CD4-positive, alpha-beta T cell treated with Interleukin-6 at 100 ng/mL for 8 hours (primary cell): ENCODE measurements around the gene PALD1.

Experiments
- DNase-seq: peaks from one replicate; pipeline ENCODE4 v3.0.0-alpha.2; 2020; ENCODE audit warnings: mixed read lengths, low spot score

The PALD1 gene

DNA sequence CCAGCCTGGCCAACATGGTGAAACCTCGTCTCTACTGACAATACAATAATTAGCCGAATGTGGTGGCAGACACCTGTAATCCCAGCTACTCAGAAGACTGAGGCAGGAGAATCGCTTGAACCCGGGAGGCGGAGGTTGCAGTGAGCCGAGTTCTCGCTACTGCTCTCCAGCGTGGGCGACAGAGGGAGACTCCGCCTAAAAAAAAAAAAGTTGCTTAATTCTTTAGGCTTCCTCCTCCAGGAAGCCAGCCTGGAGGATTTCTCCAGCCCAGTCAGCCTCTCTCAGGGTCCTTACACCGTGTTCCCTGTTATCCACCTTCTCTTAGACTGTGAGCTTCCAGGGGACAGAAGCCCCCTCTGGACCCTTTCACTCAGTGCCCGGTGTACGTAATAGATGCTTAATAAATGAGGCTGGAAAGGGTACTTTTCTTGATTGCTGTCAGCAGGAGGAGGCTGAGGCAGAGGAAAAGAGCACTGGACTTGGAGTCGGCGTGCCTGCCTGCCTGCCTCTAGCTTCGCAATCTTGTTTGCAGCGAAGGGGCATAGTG, 20.7 kb upstream of the PALD1 start:
- no peak for DNase-seq

DNA sequence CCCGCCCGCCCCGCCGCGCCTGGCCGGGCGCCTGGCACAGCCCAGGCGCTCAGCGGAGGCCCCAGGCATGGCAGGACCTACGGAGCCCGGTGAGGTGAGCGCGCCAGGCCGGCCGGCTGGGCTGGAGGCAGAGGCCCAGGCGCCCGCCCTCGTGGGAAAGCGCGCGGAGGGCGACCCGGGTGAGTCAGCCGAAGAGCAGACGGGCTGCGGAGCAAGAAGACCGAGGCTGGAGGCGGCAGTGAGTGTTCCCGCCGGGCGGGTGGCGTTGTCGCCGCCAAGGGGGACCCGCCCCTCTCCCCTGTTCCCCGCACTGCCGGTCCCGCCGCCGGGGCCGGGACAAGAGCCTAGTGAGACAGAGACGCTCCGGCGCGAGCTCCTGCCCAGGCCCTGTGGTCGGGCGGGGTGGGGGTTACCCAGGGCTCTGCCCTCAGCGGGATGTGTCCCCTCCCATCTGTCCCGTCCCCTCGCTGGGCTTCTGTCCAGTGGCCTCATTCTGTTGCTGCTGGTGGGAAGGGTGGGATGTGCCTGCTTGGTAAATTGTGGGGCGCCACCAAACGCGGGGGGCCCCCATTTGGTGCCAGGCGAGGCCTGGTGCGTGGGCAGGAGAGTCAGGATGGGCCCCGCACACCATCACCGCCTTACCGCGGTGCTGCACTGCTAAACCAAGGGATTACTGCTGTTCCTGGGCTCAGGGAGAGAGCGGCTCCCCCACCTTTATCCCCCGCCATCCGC, 20.1 kb upstream of the PALD1 start:
- DNase-seq: no peak

DNA sequence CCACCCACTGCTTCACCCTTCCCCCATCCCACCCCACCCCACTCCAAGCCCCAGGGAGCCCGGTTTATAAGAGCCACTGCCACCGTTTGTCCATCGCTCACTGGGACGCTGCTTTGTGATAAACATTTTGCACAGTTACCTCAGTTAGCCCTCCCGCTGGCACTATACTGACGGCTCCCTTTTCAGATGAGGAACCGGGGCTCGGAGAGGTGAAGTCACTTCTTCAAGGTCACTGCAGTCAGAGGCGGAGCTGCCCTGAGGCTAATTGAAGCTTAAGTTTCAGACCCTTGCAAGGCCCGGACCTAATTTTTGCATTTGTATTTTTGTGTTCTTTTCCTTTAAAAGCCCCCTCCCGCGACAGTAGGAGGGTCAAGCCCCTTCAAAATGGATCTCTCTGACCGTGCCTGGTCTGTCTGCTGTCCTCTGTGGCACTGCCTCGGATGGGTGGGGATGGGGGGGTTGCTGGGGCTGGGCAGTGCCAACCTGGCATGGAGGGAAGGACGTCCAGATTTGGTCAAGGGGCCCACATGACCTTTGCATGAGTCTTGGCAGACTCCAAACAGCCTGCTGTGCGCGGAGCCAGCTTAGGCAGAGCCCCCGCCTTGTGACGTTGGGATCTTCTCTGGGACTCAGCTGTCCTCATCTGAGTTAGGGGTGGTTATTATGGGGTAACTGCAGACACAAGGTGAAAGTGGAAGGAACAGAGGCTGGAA, 19.4 kb upstream of the PALD1 start:
- no peak for DNase-seq

DNA sequence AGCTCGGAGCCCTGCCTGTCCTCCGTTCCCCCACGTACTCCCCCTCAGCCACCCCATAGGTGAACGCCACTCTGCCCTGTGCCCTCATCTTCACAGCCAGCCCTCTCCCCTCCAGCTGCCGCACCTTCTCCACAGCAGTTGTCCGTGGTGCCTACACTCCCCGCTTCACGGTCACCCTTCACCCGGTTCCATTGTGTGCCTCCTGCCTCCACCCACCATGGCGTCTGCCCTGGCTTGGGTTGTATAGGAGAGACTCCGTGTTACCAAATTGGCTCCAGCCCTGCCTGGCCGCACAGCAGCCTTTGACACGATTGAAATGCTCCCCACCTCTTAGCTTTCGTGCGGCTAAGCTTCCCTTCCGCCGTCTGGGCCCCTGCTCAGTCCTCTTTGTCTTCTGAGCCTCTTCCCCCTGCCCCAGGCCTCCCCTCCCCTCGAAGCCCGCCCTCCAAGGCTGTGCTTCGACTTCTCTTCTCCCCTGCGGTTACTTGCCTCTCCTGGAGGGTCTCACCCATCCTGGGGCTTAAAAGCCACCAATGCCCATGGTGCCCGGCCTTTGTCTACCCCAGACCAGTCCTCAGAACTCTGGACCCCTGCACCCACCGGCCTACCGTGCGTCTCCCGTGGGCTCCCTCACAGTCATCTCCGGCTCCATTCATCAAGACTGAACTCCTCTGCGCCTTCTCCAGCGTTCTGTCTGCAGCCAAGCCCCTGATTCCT, 18.6 kb upstream of the PALD1 start:
- DNase-seq: no peak

DNA sequence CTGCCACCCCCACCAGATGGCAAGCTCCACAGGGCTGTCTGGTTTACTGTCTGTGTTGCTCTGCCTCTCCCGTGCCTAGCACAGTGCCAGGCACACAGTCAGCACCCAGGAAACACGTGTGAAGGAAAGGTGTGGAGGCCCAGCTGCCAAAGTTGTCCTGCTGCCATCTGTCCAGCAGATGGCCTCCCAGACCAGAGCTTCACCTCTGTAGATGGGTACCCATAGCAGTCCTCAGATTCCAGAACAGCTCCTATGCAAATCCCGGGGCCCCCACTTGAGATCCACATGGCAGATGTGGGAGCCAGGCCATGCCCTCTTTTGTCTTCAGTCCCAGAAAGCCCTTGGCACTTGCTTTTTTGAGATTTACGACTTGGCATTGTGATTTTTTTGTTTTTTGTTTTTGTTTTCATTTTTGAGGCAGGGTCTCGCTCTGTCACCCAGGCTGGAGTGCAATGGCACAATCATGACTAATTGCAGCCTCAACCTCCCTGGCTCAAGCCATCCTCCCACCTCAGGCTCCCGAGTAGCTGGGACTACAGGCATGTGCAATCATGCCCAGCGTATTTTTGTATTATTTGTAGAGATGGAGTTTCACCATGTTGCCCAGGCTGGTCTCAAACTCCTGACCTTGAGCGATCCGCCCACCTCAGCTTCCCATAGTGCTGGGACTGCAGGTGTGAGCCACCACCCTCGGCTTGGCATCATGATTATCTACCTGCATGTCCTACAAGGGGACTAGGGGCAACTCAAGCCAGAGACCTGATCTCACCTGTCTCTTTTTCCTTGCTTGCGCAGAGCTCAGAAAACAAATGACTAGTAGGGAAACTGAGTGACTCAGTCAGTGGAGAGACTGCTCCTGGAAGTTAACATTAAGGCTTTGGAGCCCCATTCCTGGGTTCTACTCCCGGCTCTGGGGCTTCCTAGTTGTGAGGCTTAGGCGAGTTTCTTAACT, 16.9 kb upstream of the PALD1 start:
- DNase-seq: peak; percentile 44

DNA sequence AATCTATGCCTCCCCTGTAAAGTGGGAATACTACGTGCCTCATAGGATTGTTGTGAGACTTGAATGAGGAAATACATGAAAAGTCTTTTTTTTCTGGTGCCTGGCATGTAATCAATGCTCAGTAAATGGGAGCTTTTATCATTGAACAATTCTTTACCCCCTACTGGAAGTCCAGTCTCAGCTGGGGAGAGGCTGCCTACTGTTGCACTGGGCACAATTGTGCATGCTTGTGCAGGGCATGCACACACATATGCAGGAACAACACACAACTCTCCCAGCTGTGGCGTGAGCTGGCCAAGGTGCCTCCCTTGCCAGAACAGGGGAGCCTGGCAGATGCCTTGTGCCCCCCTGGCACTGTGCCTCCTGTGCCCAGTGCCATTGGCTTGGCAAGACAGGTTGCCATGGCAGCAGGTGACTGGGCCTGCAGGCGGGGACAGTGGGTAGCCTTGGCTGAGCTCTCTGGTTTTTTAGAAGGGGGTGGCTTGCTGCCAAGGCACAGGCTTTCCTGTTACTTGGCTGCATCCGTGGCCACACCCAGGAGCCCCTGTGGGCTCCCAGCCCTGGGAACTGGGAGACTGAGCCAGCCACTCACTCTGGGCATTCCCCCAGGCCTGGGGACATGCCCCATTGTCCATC, 16.1 kb upstream of the PALD1 start:
- DNase-seq: no peak

DNA sequence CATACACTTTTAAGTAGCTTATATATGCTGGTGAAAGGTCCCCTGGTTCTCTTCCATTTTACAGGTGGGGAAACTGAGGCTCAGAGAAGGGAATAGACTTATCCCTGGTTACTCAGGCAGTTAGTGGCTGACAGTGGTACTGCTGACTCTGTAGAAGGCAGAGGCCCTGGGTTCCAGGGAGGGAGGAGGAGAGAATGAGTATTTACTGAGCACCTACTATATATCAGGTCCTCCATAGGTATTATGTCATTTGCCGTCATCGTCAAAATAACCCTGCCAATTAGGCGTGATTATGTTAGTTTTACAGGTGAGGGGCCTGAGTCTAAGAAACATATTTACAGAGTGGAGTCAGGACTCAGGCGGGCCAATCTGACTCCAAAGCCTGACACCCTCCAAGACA, 13.3 kb upstream of the PALD1 start:
- DNase-seq: no peak

DNA sequence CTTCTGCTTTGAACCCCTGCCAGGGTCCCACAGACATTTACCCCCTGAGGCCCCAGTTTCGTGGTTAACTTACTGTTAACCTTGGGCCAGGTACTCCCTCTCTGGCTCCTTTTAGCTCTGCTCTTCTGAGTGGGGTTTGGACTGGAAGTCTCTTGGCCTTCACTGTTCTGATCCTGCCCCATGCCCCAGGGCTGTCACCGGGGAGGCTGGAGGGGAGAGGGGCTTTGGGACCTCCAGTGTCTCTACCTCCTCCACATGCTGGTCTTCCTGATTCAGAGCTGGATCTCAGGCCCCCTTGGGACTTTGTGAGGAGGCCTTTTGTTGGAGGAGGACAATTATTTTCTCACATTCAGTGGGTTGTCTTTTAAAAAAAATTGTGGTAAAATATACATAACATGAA, 12.7 kb upstream of the PALD1 start:
- DNase-seq: no peak

DNA sequence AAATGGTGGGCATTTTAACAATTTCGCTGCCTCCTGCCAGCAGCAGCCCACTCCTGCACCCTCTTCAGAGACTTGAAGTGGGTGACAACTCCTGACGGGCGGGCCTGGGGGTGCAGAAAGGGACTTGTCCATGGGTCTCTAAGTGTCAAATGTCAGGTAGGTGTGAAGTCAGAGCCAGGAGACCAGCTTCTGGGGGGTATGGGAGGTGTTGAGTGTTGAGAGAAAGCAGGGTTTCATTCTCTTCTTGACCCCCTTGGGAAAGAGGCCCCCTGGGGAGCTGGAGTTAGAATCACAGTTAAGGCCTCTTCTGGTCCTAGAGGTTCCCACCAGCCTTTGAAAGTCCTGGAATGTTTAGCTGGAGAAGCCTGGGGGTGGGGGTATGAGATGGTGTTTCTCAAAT, 11.6 kb upstream of the PALD1 start:
- DNase-seq: no peak

DNA sequence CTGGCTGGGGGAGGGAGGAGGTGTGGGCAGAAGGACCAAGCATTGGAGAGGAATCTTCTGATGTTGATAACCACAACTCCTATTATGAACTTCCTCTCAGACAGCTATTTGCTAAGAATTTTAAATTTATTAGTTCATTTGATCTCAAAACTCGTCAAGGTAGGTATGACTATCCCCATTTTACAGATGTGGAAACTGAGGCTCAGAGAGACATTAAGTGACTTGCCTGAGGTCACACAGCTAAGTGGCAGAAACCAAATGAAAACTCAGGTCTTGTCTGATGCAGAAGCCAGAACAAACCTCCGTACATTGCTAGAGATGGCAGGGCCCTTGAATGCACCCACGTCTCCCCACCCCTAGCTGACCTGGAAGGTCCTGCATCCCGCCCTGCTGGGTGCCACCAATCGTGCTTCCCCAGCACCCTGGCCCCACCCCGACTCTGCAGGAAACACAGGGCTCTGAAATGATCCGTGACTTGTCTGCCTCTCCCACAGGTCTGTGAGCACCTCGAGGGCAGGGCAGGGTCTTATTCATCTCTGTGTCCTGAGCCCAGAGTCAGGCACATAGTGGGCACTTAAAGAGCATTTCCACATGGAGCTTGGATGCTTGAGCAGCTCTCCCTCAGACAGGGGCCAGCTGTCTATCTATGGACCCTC, 5.6 kb upstream of the PALD1 start:
- DNase-seq: no peak

DNA sequence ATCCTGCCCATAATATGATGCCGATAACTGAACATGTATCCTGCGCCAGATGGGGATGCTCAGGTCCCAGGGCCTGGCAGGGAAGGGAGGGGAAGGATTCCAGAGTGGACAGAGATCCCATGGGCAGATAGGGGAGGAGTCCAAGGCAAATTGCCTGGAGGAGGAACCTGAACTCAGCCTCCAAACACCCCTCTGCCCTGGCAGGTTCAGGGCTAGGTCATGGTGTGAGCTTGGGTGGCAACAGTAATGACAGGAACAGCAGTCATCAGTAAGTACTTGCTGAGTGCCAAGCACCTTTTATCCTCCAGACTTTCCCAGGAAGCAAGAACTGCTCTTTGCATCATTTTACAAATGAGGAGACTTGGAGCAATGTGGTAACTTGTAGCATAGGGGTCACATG, 3.8 kb upstream of the PALD1 start:
- no peak for DNase-seq

DNA sequence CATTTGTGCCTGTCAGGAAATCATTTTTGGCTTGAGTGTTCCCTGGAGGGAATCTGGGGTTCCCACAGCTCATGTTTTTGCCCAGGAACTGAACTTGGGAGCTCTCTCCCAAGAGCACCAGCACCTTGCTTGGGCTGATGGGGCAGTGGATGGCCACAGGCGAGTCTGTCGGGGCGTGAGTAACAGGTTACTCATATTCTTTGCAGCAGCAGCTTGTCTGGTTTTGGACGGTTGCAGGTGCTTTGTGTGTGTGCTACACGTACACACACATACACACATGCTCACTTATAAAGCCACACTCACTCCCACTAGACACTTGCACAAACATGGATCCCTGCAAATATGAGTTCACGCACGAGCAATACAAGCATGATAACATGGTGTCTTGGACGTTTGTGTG, 2.9 kb upstream of the PALD1 start:
- no peak for DNase-seq

DNA sequence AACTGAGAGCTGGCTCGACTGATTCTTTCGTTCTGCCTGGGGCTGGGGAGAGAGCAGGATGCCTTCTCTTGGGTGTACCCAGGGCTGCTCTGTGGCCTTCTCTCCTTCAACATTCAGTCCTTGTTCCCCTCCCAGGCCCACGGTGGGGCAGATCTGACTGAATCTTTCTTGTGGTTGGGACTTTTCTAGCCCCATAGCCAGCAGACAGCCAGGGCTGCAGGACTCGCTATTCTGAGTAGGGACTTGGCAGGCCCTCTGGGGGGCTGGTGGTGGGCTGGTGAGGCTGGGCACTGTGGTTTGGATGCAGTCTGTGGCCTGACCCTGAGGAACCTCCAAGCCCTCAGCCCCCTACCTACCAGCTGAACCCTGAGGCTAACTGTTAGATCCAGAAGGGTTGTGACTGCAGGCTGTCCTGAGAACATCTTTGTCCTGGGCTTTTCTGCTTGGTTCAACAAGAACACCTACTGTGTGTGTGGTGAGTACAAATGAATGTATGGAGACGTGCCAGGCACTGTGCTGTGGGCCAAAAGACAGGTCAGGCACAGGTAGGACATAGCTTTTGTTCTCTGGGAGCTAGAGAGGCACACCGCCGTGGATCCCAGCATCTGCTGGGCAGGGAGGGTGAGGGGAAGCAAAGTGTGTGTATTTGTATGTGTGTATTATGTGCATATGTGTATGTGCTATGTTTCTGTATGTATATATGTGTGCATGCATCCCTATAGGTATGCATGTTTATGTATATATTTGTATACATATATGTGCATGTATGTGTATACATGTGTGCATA, 2.1 kb upstream of the PALD1 start:
- DNase-seq: no peak

DNA sequence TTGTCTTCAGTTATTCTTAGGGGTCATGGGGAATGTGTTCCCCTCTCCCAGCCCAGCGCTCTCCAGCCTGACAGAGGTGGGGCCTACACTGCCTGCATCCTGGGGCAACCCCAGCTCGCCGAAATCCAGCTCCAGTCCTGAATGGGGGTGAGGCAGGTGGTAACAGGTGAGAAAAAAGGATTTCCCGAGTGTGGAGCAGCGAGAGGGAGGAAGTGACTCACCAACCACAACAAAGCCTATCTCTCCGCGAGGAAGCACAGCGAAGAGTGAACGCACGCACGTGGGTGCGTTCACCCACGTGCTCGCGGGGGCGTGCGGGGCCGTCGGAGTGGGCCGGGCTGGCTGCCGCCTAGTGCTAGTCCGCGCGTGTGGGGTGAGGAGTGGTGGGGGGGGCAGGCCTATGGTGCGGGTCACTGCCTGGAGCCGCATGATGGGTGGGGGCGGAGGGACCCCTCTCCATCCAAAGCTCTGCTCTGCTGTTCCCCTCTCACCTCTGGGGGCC, 855 bp upstream of the PALD1 start:
- peak; percentile 80 for DNase-seq

DNA sequence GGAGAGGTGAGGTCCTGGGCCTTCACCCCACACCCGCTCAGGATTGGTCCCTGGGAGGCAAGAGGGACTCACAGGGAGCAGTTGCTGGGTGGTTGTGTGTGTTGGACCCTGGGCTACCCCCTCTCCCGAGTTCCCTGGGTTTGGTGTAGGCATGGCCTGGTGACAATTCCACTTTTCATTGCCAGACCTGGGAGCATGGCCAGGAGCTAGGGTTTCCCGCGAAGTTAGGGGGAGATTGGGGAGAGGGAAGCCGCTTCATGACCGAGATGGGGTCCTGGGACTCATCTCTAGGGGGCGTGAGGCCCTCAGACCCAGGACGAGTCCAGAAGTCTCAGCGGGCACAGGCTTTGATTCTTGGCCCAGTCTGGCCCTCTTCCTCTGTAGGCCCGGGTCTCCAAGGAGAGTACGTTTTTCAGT, 606 bp downstream of the PALD1 start:
- DNase-seq: no peak

DNA sequence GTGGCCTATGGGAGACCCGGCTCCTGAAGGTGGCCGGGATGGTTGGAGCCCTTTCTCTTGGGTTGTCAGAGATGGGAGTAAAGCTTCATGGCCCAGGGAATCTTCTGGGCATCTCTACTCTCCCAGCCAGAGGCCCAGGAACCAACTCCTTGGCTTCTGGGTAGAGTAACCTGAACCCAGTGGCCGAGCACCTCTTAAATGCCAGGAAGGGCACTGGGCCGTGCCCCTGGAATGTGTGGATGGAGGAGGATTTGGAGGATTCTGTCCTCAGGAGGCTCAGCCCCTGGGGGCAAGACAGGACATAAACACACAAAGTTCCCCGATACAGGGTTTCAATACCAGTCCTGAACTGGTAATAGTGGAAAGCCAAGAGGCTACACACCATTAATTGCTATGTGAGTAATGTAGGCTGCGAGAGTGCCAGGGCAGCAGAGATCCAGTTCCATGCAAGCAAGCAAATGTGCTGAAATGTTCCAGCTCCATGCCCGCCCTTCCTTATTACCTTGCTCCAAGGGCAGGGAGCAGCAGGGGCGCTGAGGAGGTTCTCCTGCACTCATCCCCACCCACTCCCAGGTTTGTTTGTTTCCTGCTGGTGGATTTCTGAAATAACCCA, 1.2 kb downstream of the PALD1 start:
- DNase-seq: no peak

DNA sequence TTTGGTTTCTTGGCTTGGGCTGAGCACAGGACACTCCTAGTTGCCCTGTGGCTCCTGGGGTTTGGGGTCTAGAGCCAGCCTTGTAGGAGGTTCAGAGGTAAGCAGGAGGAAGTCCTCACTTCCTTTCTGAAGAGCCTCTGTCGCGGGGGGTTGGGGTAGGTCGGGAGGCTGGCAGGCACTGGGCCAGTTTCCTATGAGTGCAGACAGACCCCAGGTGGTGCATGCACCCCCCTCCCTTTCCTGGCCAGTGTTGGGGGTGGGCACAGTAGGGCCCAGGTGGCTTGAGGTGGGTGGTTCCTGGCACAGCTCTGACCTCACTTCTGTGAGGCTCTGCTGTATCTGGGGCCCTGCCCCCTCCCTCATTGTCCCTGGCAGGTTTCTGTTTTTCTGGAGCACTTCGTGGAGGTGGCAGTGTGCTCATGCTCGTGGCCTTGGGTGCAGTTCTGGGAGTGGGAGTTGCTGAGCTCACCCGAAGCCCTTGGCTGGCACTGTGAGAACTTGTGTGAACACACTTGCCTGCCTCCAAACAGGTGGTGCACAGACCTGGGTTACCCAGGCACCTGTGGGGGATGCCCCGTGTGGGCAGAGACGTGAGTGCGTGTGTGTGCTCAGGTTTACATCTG, 1.8 kb downstream of the PALD1 start:
- DNase-seq: no peak

DNA sequence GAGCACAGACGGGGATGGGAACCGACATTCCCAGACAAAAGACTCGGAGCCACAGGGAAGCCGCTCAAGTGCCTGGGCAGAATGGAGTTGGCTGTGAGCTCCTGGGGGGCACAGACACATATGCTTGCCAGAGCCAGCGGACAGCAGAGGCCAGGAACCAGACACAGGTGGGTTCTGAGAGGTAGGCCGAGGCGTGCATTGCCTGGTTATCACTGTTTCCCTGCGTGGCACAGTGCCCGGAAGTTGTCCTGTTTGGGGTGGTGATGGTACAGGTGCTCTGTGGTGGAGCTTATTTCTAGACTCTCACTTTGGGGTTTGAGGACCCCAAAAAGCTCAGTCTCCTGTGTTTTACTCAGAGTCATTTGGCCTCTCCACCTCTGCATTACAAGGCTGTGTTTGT, 2.5 kb downstream of the PALD1 start:
- no peak for DNase-seq
